Fibroblast of skin of right quadriceps (primary cell): ENCODE data around the gene CREB3L2.

Source experiments
- DNase-seq: peaks from one replicate; pipeline ENCODE4 v3.0.0-alpha.2; 2013

Gene CREB3L2

GRCh38 chr7:137828456-137828855 lies 173.4 kb downstream of the CREB3L2 start:
- DNase-seq, result no peak

GRCh38 chr7:137825489-137825888 lies 176.4 kb downstream of the CREB3L2 start:
- DNase-seq, result no peak
